ENCODE results near the gene BBS7.

The BBS7 gene, protein sequence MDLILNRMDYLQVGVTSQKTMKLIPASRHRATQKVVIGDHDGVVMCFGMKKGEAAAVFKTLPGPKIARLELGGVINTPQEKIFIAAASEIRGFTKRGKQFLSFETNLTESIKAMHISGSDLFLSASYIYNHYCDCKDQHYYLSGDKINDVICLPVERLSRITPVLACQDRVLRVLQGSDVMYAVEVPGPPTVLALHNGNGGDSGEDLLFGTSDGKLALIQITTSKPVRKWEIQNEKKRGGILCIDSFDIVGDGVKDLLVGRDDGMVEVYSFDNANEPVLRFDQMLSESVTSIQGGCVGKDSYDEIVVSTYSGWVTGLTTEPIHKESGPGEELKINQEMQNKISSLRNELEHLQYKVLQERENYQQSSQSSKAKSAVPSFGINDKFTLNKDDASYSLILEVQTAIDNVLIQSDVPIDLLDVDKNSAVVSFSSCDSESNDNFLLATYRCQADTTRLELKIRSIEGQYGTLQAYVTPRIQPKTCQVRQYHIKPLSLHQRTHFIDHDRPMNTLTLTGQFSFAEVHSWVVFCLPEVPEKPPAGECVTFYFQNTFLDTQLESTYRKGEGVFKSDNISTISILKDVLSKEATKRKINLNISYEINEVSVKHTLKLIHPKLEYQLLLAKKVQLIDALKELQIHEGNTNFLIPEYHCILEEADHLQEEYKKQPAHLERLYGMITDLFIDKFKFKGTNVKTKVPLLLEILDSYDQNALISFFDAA

DNA sequence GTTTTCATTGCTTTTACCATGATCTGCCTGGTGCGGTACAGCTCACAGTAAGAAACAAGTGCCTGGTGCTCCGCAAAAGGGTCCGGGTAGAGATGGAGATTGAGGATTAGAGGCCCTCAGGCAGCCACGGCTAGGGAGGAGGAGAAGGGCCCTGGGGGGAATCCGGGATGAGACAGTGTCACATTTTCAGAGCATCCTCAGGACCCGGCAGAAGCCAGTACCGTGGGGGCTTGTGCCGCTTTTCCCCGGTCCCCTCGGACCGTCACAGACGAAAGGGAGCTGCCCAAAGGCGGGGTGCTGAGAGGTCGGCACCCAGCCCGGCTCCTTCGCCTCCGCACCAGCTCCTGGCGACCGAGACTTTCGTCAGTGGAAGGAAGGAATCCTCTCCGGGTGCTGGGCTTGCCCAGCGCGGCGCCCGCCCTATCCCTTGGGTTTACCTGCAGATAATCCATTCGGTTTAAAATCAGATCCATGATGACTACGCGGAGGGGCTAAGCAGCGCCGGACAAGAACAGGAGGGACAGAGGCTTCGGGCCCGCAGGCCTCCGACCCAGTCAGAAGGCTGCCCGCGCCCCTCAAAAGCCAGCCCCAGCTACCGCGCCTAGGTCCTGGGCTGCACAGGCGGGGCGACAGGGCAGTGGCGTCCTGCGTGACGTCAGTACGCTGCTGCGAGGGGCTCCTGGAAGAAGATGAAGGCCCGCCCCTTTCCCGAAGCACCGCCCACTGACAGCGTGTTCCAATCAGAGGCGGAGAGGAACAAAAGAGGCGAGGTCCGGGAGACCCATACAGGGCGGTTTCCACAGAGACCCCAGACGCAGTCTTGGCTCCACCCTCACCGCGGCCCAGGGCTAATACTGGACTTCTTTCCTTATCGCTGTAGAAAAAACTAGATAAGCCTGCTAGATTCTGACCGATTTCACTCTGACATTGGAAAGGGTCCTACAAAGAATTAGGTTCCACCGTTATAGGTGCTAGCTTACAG lies at the start of gene BBS7:
TSS of gene BBS7 (minus strand) at position 634 of the 982 bp plus-strand sequence. CDS start at position 473, 161 bp downstream.
- peak; percentile 98 for DNase-seq (ENCODE audit: low spot score)

DNA sequence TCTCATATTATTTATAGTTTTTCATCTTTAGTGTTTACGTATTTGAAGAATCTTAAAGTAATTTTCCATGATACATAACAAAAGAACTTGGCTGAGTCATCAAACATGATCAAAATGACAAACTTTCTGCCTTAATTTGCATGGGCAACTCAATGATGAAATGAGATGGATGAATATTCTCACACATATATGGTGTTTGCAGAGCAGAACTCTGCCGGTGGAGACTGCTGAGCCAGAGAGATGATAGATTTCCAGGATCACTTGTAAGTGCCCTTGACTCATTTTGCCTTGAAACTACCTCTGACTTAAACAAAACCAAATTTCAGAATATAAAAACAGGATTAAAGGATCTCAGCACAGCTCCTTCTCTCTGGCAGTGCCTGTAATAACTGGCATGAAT lies 43.4 kb upstream of the BBS7 start:
- DNase-seq (ENCODE audit: low spot score) = no peak

DNA sequence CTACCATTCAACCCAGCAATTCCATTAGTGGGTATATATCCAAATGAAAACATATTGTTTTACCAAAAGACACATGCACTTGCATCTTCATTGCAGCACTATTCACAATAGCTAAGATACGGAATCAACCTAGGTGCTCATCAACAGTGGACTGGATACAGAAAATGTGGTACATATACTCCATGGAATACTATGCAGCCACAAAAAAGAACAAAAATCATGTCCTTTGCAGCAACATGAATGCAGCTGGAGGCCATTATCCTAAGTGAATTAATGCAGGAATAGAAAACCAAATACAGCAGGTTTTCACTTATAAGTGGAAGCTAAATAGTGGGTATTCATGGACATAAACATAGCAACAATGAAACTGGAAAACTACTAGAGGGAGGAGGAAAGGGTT lies 38.1 kb upstream of the BBS7 start:
- no peak for DNase-seq (ENCODE audit: low spot score)

DNA sequence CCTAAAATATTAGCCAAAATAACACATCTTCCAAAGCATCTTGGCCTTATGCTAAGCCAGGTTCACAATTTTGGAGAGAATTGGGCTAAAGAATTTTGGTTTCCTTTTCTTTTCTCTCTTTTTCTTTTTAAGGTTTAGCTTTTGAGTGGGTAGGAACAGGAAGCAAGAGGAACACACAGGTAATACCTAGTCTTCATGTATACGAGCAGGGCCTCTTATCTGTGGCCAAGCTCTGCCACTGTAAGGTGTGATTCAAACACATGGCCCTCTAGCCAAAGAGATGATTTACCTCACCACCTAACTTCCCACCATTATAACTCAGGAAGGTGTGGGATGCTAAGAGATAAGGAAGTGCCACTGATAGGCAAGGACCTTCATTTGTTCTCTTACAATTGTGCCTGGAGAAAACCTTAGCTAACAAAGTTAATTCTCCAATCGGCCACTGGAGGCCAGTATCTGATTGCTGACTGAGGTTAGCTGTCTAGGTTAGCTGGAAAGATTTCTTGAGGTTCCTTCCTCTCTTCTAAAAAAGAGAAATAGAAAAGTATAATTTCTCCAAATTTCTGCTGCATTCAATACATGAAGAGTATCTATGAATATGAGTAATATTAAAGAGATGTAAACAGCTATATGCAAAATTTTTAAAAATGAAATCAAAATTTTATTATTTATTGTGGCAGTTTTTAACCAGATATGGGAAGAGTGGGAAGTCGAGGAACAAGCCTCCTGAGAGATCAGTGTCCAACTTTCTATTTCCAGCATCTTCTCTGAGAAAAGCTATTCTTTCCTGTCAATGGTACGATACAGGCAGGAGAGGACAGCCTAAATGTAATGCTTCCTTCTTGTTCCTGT lies 30.1 kb upstream of the BBS7 start:
- no peak for DNase-seq (ENCODE audit: low spot score)

DNA sequence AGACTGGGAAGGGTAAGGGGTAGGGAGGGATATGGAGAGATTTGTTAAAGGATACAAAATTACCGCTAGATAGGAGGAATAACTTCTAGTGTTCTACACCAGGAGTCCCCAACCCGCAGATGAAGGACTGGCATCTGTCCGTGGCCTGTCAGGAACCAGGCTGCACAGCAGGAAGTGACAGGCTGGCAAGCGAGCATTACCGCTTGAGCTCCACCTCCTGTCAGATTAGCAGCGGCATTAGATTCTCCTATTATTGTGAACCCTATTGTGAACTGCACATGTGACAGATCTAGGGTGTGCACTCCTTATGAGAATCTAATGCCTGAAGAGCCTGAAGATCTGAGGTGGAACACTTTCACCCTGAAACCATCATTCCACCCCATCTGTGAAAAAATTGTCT lies 27.9 kb upstream of the BBS7 start:
- no peak for DNase-seq (ENCODE audit: low spot score)

DNA sequence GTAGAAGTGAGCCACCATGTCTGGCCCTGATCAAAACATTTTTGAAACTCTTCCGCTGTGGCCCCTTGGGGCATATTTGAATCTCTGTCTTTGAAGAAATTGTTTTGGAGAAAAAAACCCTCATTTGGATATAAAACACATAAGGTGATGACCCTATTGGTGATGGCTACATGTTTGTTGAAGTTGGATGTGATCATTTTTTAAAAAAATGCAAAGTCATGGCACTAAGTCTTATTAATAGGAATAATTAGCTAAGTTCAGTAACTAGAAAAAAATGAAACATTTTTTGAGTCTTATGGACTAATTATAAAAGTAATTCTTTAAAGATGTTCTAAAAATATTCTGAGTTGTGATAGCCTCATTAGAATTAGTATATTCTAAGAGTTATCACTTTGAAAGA lies 17.9 kb upstream of the BBS7 start:
- DNase-seq (ENCODE audit: low spot score) = no peak

DNA sequence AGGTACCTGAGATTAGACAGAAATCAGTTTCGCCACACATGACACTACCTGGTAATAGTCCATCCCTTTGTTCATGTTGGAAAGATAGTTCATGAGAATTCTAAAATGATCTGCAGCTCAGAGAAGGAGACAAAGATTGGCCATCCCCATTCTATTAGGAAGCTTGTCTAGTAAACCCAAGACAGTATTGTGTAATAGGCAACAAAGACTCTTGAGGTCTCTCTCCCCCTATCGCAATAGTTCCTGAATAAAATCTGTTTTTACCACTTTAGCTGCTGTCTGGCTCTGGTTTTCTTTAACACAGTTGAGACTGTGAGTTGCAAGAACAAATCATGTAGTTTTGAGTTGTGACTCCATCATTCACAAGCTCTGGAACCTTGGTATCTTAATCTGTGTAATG lies 14.8 kb upstream of the BBS7 start:
- DNase-seq (ENCODE audit: low spot score) = no peak

DNA sequence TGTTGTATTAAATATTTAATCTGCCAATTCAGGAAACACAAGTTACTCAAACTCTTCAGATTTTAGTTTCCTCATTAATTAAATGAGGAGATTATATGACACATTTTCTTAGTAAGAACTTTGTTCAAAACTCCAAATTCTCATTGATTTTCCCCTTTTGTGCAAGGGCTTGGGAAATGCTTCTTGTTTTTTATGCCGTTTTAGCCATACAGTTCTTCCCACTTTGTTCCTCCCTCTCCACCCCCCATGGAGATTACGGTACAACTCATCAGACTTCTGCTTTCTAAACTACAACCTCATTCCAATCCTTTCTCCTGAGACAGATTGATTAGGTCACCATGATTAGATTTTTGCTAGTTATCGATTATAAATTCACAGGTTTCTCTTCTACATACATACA lies 10.9 kb upstream of the BBS7 start:
- no peak for DNase-seq (ENCODE audit: low spot score)

DNA sequence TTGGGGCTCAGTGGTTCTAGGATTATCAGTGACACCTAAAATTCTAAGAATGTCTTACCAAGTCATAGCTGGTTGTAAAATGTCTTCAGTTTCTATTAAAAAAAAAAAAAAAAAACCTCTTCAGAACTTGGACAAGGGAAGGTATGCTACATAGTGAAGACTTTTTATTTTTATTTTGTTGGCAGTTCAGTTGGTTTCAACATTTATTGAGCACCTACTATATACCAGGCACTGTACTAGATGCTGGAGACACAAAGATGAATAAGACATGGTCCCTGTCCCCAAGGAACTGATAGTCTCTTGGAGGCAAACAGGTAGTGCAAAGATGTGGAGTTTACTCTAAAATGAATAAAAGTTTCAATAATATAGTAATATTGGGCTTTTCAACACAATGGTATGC lies 8.9 kb upstream of the BBS7 start:
- DNase-seq (ENCODE audit: low spot score) = no peak

DNA sequence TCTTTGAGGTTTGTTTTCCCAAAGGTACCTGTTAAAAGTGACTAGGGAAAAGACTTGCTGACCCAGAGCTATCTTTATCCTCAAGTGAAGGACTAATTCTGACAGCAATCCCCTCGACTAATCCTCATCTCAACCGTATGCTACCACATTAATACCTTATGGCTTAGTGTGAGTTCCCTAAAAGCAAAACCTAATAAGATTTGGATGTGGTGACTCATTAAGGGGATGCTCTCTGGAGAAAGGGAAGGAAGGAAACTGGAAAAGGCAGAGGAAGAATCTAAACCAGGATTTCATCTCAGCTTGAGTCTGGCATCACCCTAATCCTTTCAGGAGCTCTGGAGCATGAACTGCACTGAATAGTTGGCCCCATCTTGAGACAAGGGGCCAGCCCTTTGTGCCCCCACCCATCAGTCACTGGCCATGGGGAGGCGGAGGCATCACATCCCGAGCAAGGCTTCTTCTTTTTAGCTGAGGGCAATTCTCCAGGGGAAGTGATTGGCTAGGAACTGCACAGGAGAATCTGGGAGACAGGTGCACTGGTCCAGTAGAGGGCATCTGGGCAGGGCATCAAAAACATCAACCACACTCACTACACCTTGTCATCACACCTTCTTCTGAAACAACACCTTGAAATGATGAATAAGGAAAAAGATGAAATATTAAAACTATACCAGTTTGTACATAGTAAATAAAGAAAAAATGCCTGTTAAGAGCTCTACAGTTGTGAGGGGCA lies 6.9 kb upstream of the BBS7 start:
- no peak for DNase-seq (ENCODE audit: low spot score)

DNA sequence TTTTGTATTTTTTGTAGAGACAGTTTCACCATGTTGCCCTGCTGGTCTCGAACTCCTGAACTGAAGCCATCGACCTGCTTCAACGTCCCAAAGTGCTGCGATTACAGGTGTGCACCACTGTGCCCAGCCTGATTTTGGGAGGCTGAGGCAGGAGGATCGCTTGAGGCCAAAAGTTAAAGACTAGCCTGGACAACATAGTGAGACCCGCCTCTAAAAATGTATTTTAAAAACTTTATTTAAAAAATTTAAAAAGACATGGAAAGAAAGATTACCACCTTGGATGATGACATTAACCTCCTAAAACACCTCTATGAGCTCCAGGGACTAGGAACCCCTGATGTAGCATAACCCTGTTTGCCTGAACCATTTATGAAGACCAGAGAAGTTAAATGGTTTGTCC lies 5.8 kb upstream of the BBS7 start:
- no peak for DNase-seq (ENCODE audit: low spot score)

DNA sequence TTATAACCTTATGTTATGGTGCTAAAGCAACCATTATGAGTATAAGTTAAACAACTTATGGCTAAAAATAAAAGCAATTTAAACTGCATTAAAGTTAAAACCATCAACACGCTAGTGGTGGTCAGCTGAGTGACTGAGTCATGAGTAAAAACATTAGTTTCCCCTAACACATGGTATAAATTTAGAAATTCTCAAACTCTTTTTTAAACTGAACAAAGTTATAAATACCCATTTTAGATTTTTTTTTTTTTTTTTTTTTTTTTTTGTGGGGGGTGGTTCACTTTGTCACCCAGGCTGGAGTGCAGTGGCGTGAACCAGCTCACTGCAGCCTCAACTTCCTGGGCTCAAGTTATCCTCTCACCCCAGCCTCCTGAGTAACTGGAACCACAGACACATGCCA lies 5.4 kb upstream of the BBS7 start:
- no peak for DNase-seq (ENCODE audit: low spot score)

DNA sequence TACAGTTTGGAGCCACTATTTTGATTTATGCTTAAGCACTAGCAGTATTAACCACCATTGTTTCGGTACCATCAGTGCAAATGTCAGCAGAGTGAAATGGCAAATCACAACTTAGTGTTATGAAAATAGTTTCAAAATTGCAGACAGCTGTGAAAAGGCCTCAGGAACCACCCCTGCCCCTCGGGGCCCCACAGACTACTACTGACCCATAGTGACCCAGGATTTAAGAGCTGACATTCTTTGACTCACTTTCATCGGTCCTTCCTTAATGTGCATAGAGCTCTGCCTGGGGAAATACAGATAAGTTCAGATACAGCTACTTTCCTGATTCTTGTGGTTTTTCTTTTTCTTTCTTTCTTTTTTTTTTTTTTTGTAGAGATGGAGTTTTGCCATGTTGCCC lies 3.3 kb upstream of the BBS7 start:
- no peak for DNase-seq (ENCODE audit: low spot score)

DNA sequence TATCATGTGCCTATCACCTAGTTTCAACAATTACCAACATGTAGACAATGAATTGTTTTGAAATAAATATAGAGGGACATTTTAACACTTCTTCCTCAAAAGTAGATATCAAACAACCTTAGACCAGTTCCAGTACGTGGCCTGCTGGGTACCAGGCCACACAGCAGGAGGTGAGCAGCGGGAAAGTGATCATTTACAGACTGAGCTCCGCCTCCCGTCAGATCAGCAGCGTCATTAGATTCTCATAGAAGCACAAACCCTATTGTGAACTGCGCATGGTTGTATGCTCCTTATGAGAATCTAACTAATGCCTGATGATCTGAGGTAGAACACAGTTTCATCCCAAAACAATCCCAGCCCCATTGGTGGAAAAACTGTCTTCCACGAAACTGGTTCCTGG lies 6.5 kb downstream of the BBS7 start:
- DNase-seq (ENCODE audit: low spot score) = no peak

DNA sequence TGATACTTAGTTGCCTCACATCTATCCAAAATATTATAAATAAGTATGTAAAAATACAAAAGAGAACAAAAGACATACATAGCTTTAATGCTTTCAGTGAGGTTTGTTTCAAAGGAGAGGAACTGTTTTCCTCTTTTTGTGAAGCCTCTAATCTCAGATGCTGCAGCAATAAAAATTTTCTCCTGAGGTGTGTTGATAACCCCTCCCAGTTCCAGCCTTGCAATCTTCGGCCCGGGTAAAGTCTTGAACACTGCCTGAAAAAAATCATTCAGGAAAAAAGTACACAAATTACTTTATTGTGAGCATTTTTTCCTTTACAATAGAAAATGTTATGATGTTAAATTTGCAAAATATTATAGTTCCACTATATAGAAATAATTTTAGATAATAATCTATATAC lies 8.8 kb downstream of the BBS7 start:
- DNase-seq (ENCODE audit: low spot score) = no peak

DNA sequence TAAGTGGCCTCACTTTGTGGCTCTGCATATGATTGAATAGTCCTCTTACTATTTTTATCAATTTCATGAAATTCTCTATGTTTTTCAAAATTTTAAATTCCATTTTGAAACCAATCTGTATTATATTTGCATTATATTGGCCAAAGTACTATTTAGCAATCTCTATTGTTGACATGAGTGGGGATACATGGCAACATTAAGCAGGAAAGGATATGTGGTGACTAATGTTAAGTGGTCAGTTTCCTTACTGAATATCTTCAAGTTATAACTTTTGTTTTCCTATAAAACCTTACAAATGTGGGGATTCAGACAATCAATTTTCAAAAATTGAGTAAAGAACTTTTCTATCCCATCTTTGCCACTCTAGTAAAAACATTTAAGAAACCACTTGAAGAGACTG lies 10.2 kb downstream of the BBS7 start:
- no peak for DNase-seq (ENCODE audit: low spot score)

DNA sequence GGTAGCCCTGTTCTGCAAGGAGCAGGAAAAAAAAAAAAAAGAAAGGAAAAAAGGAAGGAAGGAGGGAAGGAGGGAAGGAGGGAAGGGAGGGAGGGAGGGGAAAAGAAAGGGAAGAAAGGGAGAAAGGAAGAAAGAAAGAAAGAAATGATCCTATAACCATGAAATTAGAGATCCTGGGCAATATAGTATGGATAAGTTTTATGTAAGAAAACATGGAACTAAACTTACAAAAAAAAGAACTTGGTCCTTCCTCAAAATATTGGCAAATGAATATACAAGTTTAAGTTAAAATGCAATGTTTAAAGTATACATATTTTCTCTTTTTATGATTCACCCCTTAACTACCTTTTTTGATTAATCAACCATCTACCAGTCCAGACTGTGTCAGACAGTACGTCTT lies 18.9 kb downstream of the BBS7 start:
- no peak for DNase-seq (ENCODE audit: low spot score)

DNA sequence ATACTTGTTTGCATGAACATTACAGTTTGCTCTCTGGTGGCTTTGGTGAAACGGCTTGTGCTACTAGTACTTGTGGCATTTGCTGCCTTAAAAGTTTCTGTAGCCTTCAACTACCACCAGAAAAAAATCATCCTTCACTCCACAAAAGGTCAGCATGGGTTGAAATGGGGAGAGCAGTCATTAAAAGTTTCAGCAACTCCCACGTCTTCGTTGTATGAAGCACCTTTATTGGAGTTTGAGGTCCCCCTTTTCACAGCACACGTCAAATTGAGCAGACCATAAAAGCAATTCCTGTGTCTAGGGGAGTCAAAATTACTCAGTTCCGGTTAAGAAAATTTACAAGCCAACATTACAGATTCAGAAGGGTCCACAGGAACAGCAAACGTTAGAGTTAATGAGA lies 23.6 kb downstream of the BBS7 start:
- DNase-seq (ENCODE audit: low spot score) = no peak

DNA sequence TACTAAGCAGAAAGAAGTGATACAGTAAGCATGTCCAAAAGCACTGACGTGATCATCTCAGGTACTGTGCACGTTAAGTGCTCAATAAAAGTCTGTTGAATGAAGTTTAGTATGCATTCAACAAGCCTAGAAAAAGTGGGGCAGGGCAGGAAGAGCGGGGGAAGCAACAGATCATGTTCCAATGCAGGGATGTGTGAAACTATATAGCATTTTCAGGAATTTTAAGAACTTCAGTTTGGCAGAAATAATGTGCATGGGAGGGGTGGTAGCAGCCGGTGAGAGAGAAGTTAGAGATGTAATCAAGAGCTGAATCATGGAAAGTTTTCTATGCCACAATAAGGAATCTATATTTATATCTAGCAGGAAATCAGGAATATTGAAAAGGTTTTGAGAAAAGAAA lies 27.4 kb downstream of the BBS7 start:
- no peak for DNase-seq (ENCODE audit: low spot score)

DNA sequence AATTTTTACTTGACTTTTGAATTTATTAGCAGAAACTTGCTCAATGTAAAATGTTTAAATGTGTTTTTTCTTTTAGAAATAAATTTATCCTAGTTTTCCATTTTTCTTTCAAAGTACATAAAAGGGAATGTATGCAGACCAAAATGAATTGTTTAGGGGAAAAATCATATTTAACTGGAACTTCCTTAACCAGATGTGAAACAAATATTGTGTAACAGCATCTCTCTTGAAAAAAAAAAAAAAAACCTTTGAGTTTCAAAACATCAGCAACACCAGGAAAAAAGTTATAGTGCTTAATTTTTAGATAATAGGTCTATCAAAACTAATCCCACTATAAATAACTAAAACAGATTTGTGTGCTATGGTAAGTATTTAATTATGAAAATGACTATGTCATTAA lies 32.1 kb downstream of the BBS7 start:
- DNase-seq (ENCODE audit: low spot score) = no peak

DNA sequence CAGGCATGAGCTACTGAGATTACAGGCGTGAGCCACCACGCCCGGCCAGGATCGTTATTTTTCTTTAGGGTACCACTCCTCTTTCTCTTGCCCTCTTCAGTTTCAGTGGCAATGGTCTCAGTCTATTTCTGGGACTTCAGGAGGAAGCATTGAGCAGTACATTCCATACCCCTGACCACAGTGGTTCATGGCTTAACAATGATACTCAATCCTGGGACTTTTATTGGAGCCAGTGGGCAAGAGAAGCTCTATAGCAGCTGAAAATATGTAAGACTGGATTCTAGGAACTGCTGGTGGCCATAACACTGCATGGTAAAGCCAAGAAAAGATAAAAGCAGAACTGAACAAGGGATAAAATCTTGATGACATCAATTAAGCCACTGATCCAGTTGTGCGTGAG lies 40.8 kb downstream of the BBS7 start:
- no peak for DNase-seq (ENCODE audit: low spot score)
